DMS79 treated with DMSO at 0.1 percent for 48 hours (cell line): ENCODE data around the gene PTX4.

Experiments used
- DNase-seq: peaks from one replicate; lab custom pipeline; 2025; lab: John Stamatoyannopoulos, UW

PTX4 gene

GRCh38 chr16:1523581-1524245 is 35.0 kb upstream of the PTX4 start:
- DNase-seq, result no peak

GRCh38 chr16:1520461-1520860 is 31.7 kb upstream of the PTX4 start:
- DNase-seq, result no peak

- DNase-seq, result no peak
Observed at GRCh38 chr16:1519831-1520230, 31.1 kb upstream of the PTX4 start.

- no peak for DNase-seq
Observed at GRCh38 chr16:1518626-1519135, 29.9 kb upstream of the PTX4 start.

GRCh38 chr16:1514507-1514906 is 25.8 kb upstream of the PTX4 start:
- no peak for DNase-seq

GRCh38 chr16:1512774-1513173 is 24.0 kb upstream of the PTX4 start:
- DNase-seq, result no peak

GRCh38 chr16:1511662-1512569 is 23.2 kb upstream of the PTX4 start:
- DNase-seq, result no peak

GRCh38 chr16:1510941-1511351 is 22.2 kb upstream of the PTX4 start:
- no peak for DNase-seq

GRCh38 chr16:1510272-1510671 is 21.5 kb upstream of the PTX4 start:
- DNase-seq, result no peak

GRCh38 chr16:1509307-1510221 is 20.8 kb upstream of the PTX4 start:
- no peak for DNase-seq

- DNase-seq, result no peak
Observed at GRCh38 chr16:1508494-1509187, 19.9 kb upstream of the PTX4 start.

- no peak for DNase-seq
Observed at GRCh38 chr16:1506494-1507213, 17.9 kb upstream of the PTX4 start.

- DNase-seq, result no peak
Observed at GRCh38 chr16:1505912-1506311, 17.2 kb upstream of the PTX4 start.

- no peak for DNase-seq
Observed at GRCh38 chr16:1505073-1505844, 16.5 kb upstream of the PTX4 start.

GRCh38 chr16:1503110-1503955 is 14.6 kb upstream of the PTX4 start:
- DNase-seq, result no peak

- no peak for DNase-seq
Observed at GRCh38 chr16:1502092-1503004, 13.6 kb upstream of the PTX4 start.

- no peak for DNase-seq
Observed at GRCh38 chr16:1501630-1502029, 12.9 kb upstream of the PTX4 start.
